ENCODE data around the gene LRRTM2.

The LRRTM2 gene

GRCh38 chr5:138883211-138883610 is 8.1 kb upstream of the LRRTM2 start:
- FAIRE-seq: no peak
- DNase-seq (ENCODE audit: low spot score): no peak

DNA sequence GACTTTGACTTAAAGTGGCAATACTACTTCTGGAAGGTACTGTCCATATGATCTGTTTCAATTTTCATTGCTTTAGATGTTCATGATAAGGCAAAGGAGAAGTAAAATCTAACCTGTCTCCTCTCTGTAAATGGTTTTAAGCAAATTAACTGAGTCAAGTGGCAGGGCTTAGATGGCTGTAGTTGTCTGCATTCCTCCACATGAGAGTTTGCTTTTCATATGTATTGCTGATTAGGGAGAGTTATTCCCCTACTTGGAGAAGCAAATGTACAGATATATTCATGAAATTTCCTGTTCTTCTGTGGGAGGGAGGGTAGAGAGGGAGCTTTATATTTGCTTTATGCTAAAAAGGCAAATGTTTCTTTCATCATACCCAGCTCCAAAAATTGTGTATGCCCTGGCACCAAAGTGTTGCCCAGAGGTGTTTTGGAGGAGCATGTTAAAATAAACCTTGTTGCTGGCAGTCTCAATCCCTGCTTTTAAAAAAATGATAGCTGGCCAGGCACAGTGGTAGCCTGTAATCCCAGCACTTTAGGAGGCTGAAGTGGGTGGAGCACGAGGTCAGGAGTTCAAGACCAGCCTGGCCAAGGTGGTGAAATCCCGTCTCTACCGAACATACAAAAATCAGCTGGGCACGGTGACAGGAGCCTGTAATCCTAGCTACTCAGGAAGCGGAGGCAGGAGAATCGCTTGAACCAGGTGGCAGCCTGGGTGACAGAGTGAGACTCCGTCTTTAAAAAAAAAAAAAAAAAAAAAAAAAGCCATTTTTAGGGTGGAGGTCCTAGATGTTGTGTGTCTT is 3.5 kb upstream of the LRRTM2 start:
- FAIRE-seq (no peak), DNase-seq (ENCODE audit: low spot score) (no peak)

DNA sequence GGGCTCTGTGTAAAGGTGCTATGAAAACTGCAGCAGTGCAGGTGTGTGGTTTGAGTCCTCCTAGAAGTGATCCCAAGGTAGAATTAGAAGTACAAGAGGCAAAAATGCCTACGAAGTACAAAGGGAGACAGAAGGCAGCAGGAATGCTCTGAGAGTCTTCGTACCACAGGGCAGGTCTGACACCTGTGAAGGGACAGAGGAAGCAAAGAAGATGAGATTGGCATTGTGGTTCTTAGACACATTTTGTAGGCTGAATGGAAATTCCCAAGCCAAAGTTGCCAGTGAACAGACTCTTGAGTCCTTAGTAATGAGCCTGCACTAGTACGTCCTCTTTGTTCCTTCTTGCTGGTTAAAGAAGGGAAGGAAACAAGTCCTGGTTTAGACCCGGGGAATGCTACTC is 1.7 kb upstream of the LRRTM2 start:
- no peak for DNase-seq (ENCODE audit: low spot score)
- no peak for FAIRE-seq

DNA sequence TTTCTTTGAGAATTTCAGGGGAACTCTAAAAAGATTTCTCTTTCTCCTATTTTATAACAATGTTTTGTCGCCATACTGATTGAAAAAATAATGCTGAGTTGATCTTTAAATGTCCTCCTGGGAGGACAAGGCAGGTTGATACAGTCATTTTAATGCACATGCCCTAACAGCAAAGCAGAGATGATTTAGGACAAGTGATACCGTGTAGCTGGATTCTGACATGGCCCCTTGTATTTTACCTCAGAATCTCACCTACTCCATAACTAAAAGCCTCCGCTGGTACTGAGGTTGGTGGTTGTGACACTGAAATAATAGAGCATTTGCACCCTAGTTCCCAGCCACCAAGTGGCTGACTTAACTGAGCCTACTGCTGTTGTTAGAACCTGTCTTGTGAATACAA is 811 bp upstream of the LRRTM2 start:
- DNase-seq (ENCODE audit: low spot score): no peak
- no peak for FAIRE-seq

- DNase-seq (ENCODE audit: low spot score) (no peak), FAIRE-seq (no peak)
Measured at GRCh38 chr5:138875552-138875875, 379 bp upstream of the LRRTM2 start.

DNA sequence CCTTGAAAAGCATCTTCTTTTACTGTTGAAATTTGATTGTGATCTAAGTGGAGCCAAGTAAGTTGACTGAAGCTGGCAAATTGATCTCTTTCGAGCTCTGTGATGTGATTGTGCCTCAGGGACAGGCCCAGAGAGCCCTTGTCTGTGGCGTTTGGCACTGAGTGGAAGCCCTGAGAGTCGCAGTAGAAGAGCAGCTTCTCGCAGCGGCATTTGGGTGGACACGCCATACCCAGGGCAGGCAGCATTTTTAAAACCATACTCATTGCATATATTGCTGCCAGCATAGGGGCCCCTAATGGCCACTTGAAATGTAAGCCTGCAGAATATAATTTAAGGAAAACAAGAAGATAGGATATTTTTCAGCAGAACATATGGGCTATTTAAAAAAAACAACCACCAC is 894 bp downstream of the LRRTM2 start:
- DNase-seq (ENCODE audit: low spot score): no peak
- no peak for FAIRE-seq

- FAIRE-seq (no peak), DNase-seq (ENCODE audit: low spot score) (no peak)
Measured at GRCh38 chr5:138873466-138874221, 1.5 kb downstream of the LRRTM2 start.

DNA sequence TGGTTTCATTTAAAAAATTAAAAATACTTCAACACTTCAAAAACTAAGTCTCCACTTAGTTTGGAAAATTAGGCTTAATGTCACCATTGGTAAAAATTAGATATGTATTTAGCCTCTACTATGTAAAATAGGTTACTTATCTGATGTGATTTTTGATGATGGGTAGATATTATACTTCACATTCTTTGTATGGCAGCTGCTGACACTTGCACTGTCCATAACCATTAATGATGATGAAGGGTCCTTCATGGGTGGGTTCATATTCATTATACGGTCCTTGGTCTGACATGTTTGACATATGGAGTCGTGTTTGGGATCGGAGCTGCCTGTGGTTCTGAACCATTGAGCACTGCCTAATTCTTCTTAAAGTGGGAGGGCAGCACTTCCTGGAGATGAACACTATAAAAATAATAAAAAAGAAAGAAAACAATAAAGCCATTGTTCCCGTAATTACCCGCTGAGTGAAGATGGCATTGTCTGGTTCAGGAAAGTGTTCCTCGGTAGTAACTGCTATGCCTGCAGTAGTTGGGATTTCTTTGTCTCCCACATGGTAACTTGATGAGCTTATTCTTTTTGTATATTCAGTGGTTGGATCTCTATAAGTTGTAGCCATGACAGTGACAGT is 2.2 kb downstream of the LRRTM2 start:
- no peak for FAIRE-seq

GRCh38 chr5:138870611-138871010 is 4.5 kb downstream of the LRRTM2 start:
- no peak for FAIRE-seq

More for the DNA sequence above, 2.2 kb downstream of the LRRTM2 start:
- DNase-seq (ENCODE audit: low spot score): no peak

DNA sequence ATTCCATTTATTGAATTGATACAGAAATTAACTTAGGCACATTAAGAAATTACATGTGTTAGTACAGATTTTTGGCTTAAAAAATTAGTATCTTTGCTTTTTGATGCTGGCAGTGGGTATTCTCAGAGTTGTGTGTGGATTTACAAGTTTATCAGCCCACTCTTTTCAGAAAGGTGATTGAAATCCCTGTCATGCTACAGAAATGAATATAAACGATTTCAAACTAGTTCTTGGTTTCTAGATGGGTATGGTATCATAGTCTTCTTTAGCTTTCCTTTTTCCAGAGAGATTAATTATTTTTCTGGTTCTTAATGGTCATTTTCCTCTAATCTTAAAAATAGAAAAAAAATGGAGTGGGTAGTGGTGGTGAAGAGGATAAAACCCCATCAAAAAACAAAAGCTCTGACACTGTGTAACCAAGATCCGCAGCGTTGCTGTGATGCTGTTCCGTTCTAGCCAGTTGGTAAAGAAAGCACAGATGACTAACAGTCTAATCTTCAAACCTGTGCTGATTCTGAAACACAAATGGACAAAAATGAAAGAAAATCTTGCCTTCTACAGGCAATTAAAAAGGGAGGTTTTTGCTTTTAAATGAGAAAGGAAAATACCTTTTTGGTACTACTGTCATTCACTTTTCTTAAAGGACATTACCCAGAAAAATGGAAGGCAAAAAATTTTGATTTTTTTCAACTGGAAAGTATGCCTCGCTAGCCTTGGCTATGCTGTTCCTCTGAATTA is 5.2 kb downstream of the LRRTM2 start:
- FAIRE-seq: peak; percentile 39
- peak; percentile 15 for DNase-seq (ENCODE audit: low spot score)

More at GRCh38 chr5:138870611-138871010, 4.5 kb downstream of the LRRTM2 start:
- no peak for DNase-seq (ENCODE audit: low spot score)

- DNase-seq (ENCODE audit: low spot score) (no peak), FAIRE-seq (no peak)
Measured at GRCh38 chr5:138869038-138869437, 6.1 kb downstream of the LRRTM2 start.

GRCh38 chr5:138867011-138867410 is 8.1 kb downstream of the LRRTM2 start:
- DNase-seq (ENCODE audit: low spot score) (no peak), FAIRE-seq (no peak)

DNA sequence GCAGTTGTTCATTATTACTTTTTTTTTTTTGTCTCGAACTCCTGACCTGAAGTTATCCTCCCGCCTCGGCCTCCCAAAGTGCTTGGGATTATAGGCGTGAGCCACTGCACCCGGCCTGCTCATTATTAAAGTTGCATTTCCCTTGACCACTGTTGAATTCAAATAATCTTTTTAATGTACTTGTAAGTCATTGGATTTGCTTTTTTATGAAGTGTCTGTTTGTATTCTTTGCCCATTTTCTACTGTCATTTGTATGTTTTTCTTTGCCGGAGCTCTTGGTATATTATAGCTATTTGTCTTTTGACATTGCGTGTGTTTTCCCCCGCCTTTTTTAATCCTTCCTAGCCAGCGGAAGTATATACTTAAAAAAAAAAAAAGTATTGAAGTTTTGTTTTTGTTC is 22.0 kb downstream of the LRRTM2 start:
- DNase-seq (ENCODE audit: low spot score) (no peak), FAIRE-seq (no peak)

DNA sequence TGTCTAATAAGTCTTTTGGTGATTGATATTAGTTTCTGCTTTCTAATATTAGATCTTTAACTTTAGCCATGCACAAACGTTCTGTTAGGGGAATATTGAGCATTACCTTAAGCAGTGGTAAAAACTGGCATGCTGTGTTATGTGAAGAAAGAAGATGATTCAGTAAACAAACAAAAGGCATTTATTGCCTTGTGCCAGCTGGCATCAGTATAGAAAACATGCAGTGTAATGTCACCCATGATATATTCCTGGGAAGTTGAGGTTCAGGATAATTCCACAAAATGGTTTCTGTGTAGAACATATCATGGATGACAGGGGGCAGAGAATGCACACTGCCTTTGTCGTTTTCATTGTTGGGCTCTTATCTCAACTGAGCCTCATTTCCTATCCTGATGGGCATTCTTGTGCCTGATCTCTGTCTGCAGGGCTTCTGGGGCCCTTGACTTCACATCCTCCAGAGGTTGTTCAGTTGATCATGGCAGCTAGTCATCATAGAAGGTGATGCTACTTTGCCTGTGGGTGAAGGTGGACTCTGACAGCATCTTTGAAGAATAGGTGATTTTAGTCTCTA is 24.2 kb downstream of the LRRTM2 start:
- DNase-seq (ENCODE audit: low spot score): no peak
- no peak for FAIRE-seq

GRCh38 chr5:138849882-138850281 is 25.3 kb downstream of the LRRTM2 start:
- no peak for FAIRE-seq
- DNase-seq (ENCODE audit: low spot score): no peak

DNA sequence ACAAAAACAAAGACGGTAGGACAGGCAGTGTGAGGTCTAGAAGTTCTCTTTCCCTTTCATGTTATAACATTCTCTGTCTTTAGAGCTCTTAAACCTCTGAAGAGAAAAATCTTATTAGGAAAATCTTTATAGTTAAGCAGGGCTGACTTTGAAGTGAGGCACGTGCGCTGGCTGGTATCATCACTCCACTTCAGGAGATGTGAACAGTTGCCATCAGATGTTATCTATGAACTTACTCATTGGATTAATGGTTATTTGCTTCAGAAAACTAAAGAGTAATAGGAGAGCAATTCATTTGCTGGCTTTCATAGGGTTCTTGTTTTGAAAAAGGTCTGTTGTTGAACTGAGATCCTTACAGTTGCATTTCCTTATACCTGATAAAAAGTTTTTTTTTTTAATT is 25.7 kb downstream of the LRRTM2 start:
- DNase-seq (ENCODE audit: low spot score) (no peak), FAIRE-seq (no peak)

GRCh38 chr5:138844812-138845513 is 30.2 kb downstream of the LRRTM2 start:
- DNase-seq (ENCODE audit: low spot score) (peak; percentile 22), FAIRE-seq (peak; percentile 65)

- FAIRE-seq (no peak), DNase-seq (ENCODE audit: low spot score) (no peak)
Measured at GRCh38 chr5:138844125-138844461, 31.0 kb downstream of the LRRTM2 start.

DNA sequence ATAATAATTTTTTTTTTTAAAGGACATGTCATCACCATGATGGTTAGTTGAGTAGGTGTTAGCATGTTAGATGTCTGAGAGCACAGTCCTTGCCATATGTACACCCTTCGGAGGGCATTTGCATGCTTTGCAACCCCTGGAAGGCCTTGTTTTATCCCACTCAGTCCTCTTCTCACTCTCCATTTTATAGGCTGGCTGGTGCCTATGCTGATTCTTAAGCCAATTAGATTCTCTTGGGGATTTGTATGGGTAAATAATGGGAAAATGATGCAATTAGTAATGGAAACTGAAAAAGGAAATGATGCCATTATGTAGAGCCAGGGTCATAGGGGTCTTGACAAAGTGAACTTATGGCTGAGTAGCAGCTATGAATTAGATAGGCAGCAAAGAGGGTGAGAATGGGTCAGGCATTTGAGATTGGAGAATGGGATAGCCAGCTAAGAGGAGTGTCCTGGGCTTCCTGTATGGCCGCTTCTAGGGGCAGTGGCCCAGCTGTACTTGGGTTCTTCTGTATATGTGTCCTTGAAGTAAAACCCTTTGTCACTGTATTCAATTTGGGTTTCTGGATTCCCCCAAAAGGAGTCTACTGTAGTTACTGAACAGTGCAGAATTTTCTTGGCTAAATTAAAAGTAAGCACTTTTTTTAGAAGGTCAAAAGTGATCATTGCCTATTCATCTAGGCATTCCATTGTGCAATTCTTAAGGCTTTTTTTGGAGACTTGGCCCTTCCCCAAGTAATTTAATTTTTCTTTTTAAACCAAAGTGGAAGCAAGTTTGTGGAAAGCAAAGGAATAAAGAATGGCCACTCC is 31.6 kb downstream of the LRRTM2 start:
- no peak for FAIRE-seq

DNA sequence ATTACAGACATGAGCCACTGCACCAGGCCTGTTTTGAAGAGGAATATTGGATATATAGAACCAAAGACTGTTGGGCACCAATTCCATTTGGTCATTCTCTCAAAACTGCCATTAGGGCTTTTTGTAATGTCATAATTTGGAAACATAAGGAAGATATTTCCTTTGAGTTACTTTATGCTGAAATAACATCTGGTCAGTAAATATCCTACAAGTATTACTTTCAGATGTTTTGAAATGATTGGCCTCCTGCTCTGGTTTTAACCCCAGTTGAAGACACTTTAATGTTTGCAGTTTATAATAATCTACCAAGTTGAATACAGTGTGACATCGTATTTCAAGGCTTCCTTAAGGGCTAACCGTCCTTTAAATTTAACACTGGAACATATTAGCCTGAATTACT is 33.6 kb downstream of the LRRTM2 start:
- FAIRE-seq (no peak), DNase-seq (ENCODE audit: low spot score) (no peak)

More for the DNA sequence above, 31.6 kb downstream of the LRRTM2 start:
- DNase-seq (ENCODE audit: low spot score): no peak

Measured in RCC 7860 (cell line).